ENCODE measurements around the gene CAPS2.
A peak's percentile ranks its signal among the peaks of the same experiment; 100 is the strongest.
"Not testable (repeated sequence)": the region's sequence is repeated elsewhere in the genome, so short reads cannot be mapped to it uniquely, and the experiment has no call there.

The CAPS2 gene
- long read RNA-seq, donor 1, partial matches to known transcripts: 0 of 1 reads
- long read RNA-seq, donor 1, other reads (novel, unspliced or antisense): 0 of 1 reads
- long read RNA-seq, donor 2: 0 reads
- long read RNA-seq, donor 3: 0 reads
- long read RNA-seq, donor 4, partial matches to known transcripts: 0 of 1 reads
- long read RNA-seq, donor 4, other reads (novel, unspliced or antisense): 0 of 1 reads
- long read RNA-seq, donor 5: 0 reads
- long read RNA-seq, donor 6: 0 reads
- long read RNA-seq, donor 7, partial matches to known transcripts: 0 of 1 reads
- long read RNA-seq, donor 7, other reads (novel, unspliced or antisense): 0 of 1 reads
- long read RNA-seq, donor 8: 0 reads

- peak; percentile 83 for DNase-seq
Measured at GRCh38 chr12:75329918-75330826, at the start of gene CAPS2. CAPS2 (minus strand) TSS chr12:75330324; CDS start chr12:75326498, 3,826 bp downstream.

- DNase-seq: no peak
Measured at GRCh38 chr12:75378354-75378753, 48.2 kb upstream of the CAPS2 start.

- no peak for DNase-seq
Measured at GRCh38 chr12:75374971-75375370, 44.8 kb upstream of the CAPS2 start.

GRCh38 chr12:75366629-75367028 lies 36.5 kb upstream of the CAPS2 start:
- DNase-seq: no peak

- no peak for DNase-seq
Measured at GRCh38 chr12:75364919-75365318, 34.8 kb upstream of the CAPS2 start.

- no peak for DNase-seq
Measured at GRCh38 chr12:75361408-75361807, 31.3 kb upstream of the CAPS2 start.

- no peak for DNase-seq
Measured at GRCh38 chr12:75360920-75361319, 30.8 kb upstream of the CAPS2 start.

GRCh38 chr12:75354011-75354410 lies 23.9 kb upstream of the CAPS2 start:
- DNase-seq: no peak

- DNase-seq: no peak
Measured at GRCh38 chr12:75350413-75350812, 20.3 kb upstream of the CAPS2 start.

- no peak for DNase-seq
Measured at GRCh38 chr12:75349946-75350345, 19.8 kb upstream of the CAPS2 start.

GRCh38 chr12:75346215-75346614 lies 16.1 kb upstream of the CAPS2 start:
- not testable (repeated sequence) for DNase-seq

- DNase-seq: no peak
Measured at GRCh38 chr12:75345531-75345930, 15.4 kb upstream of the CAPS2 start.

- no peak for DNase-seq
Measured at GRCh38 chr12:75341873-75342272, 11.7 kb upstream of the CAPS2 start.

GRCh38 chr12:75337905-75338304 lies 7.8 kb upstream of the CAPS2 start:
- DNase-seq: no peak

- peak; percentile 73 for DNase-seq
Measured at GRCh38 chr12:75334384-75335030, 4.4 kb upstream of the CAPS2 start, which contains the start of gene GLIPR1L1. GLIPR1L1 (plus strand) TSS chr12:75334670; CDS start chr12:75334729, 59 bp downstream.

GRCh38 chr12:75327642-75328041 lies 2.5 kb downstream of the CAPS2 start:
- DNase-seq: no peak

GRCh38 chr12:75323663-75324062 lies 6.5 kb downstream of the CAPS2 start:
- no peak for DNase-seq

GRCh38 chr12:75322464-75322863 lies 7.7 kb downstream of the CAPS2 start:
- DNase-seq: no peak

GRCh38 chr12:75317784-75318183 lies 12.3 kb downstream of the CAPS2 start:
- DNase-seq: no peak

- DNase-seq: no peak
Measured at GRCh38 chr12:75315518-75315917, 14.6 kb downstream of the CAPS2 start.

GRCh38 chr12:75311369-75311768 lies 18.8 kb downstream of the CAPS2 start:
- DNase-seq: no peak

- no peak for DNase-seq
Measured at GRCh38 chr12:75308279-75308678, 21.8 kb downstream of the CAPS2 start.
